SH-SY5Y (cell line): ENCODE data around the gene UNC13A.
A peak's percentile ranks its signal among the peaks of the same experiment; 100 is the strongest.

Experiments
- GATA2 ChIP-seq: IDR thresholded peaks from 2 replicates; pipeline ENCODE4 v1.6.1; 2011; ENCODE audit warnings: mild to moderate bottlenecking, low read depth, low read length
- GATA3 ChIP-seq: IDR thresholded peaks from 2 replicates; pipeline ENCODE4 v1.6.1; 2011; ENCODE audit warnings: low read depth, mild to moderate bottlenecking, low read length, moderate library complexity

UNC13A gene

DNA sequence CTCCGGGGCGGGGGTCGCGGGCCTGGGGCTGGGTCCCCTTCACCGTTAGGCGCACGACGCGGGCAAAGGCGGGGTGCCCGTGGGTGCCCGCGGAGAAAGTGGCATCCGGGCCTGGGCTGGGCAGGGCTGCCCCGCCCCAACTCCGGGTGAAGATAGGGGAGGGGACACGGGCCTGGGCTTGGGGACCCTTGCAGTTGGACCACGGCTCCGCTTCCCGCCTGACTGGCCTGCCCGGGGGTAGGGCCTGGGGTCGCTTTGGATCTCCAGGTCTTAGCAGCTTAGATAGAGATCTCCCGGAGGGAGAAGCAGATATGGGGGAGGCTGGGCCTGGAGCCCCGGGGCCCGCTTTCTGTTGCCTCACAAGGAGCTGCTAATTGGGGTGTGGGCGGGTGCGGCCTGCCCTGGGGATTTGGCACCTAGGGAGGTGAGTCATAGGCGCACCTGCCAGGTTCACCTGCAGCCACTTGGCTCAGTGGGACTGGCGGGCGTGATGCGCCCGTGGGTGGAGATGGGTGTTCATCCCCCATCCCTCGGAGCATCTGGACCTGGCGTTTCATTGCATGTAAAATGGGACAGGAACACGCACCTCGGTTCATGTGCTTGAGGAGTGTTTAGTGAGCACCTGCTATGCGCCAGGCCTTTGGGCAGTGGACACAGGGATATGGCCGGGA lies 31.7 kb upstream of the UNC13A start:
- TF ChIP-seq GATA2 (peak; percentile 54), GATA3 (no peak)

DNA sequence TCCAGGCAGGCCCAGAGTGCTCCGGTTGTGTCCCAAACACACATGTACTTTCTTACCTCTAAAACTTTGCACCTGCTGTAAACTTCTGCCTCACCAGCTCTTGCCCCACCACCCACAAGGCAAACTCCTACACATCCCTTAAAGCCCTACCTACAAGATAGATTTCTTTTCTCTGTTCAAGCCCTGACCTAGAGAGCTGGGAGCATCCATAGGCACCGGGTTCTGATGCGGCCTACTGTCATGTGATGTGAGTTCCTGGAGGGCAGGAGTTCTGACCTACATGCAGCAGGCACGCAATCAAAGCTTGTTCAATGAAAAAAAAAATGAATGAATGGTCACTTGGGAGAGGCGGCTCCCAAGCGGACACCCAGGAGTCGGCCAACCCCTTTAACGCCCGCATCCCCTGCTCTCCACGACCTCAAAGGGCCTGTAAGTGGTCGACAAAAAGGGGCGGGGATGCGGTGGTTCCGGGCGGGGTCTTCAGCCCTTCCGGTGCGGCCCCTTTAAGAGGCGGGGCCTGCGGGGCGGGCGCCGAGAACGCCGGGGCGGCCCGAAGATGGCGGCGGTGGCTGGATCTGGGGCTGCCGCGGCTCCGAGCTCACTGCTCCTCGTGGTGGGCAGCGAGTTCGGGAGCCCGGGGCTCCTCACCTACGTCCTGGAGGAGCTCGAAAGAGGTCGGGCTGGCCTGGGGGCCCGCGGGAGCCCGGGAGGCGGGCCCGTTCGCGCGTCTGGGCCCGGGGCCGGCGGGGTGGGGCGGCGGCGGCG lies 31.0 kb upstream of the UNC13A start, which contains the start of gene MAP1S:
MAP1S (plus strand) TSS at position 534 of the 765 bp plus-strand sequence; CDS start at position 557, 23 bp downstream.
- no peak for TF ChIP-seq GATA3

DNA sequence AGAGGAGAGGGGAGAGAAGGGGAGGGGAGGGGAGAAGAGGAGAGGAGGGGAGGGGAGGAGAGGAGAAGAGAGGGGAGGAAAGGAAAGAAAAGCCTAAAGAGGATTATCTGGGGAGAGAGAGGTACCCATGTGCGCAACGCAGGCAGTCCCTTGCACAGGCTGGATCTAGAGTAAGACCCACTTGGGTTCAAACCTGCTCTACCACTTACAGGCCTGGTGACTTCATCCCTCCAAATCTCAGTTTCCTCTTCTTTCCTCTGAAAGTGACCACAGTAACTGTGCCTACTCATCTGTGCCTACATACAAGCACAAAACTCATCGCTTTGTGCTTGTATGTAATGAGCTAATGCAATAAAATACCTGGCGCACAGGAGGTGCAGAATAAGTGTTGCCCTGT lies 30.4 kb upstream of the UNC13A start:
- TF ChIP-seq GATA2, result no peak
- no peak for TF ChIP-seq GATA3

- TF ChIP-seq GATA2 (no peak), GATA3 (no peak)
Observed at GRCh38 chr19:17716309-17716929, 28.3 kb upstream of the UNC13A start.

DNA sequence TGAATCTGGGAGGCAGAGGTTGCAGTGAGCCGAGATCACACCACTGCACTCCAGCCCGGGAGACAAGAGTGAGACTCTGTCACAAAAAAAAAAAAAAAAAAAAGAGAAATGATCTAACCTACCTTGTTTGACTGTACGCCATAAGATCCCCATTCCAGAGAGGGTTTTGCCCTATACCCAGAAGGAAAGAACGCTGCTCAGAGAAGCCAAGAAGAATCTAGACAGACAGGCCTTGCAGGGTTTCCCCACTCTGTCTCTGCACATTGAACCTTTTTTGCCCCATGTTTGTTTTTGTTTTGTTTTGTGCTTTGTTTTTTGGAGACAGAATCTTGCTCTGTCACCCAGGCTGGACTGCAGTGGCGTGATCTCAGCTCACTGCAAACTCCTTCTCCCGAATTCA lies 23.7 kb upstream of the UNC13A start:
- TF ChIP-seq GATA3 (no peak), GATA2 (no peak)

GRCh38 chr19:17706750-17707181 lies 18.6 kb upstream of the UNC13A start:
- TF ChIP-seq GATA2 (no peak), GATA3 (no peak)

- TF ChIP-seq GATA3 (no peak), GATA2 (no peak)
Observed at GRCh38 chr19:17703824-17704463, 15.8 kb upstream of the UNC13A start.

GRCh38 chr19:17695198-17695597 lies 7.0 kb upstream of the UNC13A start:
- TF ChIP-seq GATA3, result no peak
- no peak for TF ChIP-seq GATA2

GRCh38 chr19:17692566-17692965 lies 4.4 kb upstream of the UNC13A start:
- no peak for TF ChIP-seq GATA3

DNA sequence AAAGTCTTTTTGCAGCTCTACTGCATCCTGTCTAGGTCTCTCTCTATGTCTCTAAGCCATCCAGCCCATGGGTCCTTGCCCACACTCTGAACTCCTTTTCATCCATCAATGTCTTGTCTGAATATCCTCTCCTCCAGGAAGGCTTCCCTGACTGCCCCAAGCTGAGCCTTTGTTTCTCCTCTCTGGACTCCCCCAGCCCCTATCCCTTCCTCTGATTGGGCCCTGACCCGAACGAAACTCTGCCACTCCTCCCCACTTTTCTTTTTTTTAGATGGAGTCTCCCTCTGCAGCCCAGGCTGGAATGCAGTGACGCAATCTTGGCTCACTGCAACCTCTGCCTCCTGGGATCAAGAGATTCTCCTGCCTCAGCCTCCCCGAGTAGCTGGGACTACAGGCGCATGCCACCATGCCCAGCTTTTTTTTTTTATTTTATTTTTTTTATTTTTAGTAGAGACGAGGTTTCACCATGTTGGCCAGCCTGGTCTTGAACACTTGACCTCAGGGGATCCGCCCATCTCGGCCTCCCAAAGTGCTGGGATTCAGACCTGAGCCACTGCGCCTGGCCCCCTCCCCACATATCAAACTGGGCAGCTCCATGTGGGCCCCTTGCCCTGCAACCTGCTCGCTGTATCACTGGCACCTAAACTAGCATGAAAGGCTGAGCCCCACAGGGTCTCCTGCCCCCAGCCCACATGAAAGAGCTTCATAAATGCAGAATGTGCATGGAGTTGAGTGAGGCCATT lies 870 bp upstream of the UNC13A start:
- TF ChIP-seq GATA3 (no peak), GATA2 (no peak)

DNA sequence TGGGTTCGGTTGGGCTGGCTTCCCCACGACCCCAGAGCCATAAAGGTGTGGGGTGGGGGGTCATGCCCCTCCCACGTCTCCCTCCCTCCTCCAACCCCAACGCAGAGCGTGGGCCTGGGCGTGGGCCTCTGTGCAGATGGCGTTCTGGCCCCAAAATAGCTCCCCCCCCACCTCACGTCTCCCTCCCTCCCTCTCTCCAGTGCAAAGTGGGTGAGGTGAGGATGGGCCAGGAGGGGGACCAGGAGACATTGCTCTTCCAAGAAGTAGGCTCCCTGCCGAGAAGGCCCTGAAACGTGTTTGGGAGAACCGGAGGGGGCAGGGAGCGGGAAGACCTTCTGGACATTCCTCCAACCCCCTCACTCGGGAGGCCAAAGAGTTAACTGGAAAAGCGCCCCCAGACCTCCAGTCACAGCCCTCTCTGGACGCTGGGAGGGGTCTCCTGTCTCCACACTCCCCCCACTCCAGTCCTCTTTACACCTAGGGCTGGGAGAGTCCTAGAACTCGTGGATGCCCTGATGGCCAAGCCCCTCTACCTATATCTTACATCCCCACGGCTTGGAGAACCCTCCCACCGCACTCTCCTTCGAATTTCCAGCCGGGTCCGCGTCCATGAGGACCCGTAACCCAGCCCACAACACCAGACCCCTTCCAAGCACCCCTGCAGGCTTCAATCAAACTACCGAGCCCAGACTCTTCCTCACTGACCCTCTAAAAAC lies 855 bp downstream of the UNC13A start:
- TF ChIP-seq GATA2 (no peak), GATA3 (no peak)

- TF ChIP-seq GATA3 (no peak), GATA2 (no peak)
Observed at GRCh38 chr19:17686592-17687024, 1.5 kb downstream of the UNC13A start.

DNA sequence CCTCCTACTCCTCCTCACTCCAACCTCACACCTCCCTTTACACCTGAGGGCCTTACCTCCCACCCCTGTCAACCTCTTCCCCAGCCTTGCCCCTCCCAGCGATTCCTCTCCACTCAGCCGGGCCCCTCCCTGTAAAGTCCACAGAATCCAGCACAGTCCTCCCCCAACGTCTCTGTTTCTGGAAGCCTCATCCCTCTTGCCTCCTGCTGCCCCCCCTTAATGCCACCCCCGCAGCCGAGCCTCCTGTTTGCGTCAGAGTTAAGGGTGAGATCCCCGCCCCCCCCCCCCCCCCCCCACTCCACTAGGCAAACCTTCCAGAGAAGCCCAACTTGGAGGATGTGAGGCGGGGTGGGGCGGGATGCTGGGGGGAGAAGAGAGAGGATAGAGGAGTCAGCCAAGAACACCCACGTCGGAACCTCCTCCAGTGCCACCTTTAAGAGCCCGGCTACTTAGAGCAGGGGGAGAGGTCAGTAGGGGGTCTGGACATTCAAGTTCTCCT lies 2.1 kb downstream of the UNC13A start:
- TF ChIP-seq GATA3 (no peak), GATA2 (no peak)
